AG04450 (cell line): ENCODE results near the gene GSTM2. TPM values are rescaled to one million over a fixed set of nuclear protein-coding genes. Genes with fewer than 3 reads are reported as not detected.

Source experiments
- CTCF ChIA-PET: fragments of 300-600, 350-600 bp; formaldehyde crosslinking; extraction: SDS; loops from one replicate; lab custom pipeline; 2022; ENCODE audit warnings: antibody characterized with exemption, inconsistent platforms; lab: Charles Lee
- POLR2A ChIA-PET: fragments of 350-600 bp; formaldehyde crosslinking; extraction: SDS; loops from one replicate; lab custom pipeline; 2021; ENCODE audit warnings: antibody characterized with exemption, inconsistent platforms; lab: Yijun Ruan, JAX
- DNase-seq: peaks from one replicate; pipeline ENCODE4 v3.0.0-alpha.2; 2011; ENCODE audit warnings: low read depth, low spot score
- H3K27ac ChIP-seq: one replicate; pipeline ENCODE4 v1.5.1; 2012; ENCODE audit warnings: low read depth, low read length, control low read depth
- H3K27me3 ChIP-seq: one replicate; pipeline ENCODE4 v1.6.0; 2012; ENCODE audit warnings: low read length; ENCODE audit not compliant: control insufficient read depth, insufficient read depth
- H3K4me3 ChIP-seq: 2 replicates; pipeline ENCODE4 v1.5.1; 2011; ENCODE audit warnings: mild to moderate bottlenecking, low read depth, low read length, control low read depth
- H3K9me3 ChIP-seq: 2 replicates; pipeline ENCODE4 v1.5.1; 2012; ENCODE audit warnings: low read length; ENCODE audit not compliant: control insufficient read depth, insufficient read depth
- CTCF ChIP-seq: IDR thresholded peaks from 2 replicates; pipeline ENCODE4 v1.5.1; 2011; ENCODE audit warnings: low read depth, low read length, control low read depth, inconsistent platforms
- polyA plus RNA-seq: library from polyadenylated mRNA; depleted of rRNA; stranded (reverse); fragments of >200 nt; gene quantifications from 2 replicates; pipeline ENCODE4 v1.2.3, GENCODE V29; 2011

GSTM2 gene
- polyA plus RNA-seq, 1 experiment = 90.2 TPM

- CTCF ChIA-PET = no interaction called here
- no peak overlapping the region for H3K4me3 ChIP-seq
Observed at GRCh38 chr1:109713636-109714035, 45.8 kb downstream of the GSTM2 start.

GRCh38 chr1:109714661-109715372 is 47.0 kb downstream of the GSTM2 start:
- no peak for DNase-seq
- Histone ChIP-seq H3K27ac (no peak overlapping the region), H3K9me3 (peaks cover 3% of the 10 kb centered on the region; the same call in 1 of the 2 replicates), H3K4me3 (no peak overlapping the region), H3K27me3 (no peaks in the 10 kb centered on the region)
- TF ChIP-seq CTCF = no peak
- CTCF ChIA-PET = interaction anchor here (1.2 kb wide), 1 partner anchor 75 kb away, joined by 3 read pairs; no protein-coding TSS in a partner anchor
- POLR2A ChIA-PET = no interaction called here

More at GRCh38 chr1:109713636-109714035, 45.8 kb downstream of the GSTM2 start:
- H3K27ac ChIP-seq = no peak overlapping the region
- POLR2A ChIA-PET = no interaction called here
- no peak for TF ChIP-seq CTCF
- no peaks in the 10 kb centered on the region for H3K27me3 ChIP-seq
- DNase-seq = no peak
- peaks cover 3% of the 10 kb centered on the region; the same call in 1 of the 2 replicates for H3K9me3 ChIP-seq

DNA sequence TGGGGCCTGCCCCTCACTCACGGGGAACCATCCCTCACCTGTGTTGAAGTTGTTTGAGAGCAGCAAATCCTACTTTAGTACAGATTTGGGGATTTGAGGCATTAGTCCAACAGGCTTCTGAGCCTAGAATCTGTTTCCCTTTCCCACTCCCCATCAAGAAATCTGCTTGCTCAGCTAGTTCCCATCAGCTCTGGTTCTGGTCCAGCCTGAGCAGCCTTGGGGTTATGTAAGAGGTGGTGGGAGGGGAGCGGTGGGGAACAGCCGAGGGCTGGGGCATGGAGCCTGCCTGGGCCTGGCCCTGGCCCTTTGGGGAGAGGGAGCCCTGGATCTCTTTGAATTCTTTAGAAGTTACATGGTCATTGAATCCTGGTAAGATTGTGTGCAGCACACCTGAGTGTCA is 48.3 kb downstream of the GSTM2 start:
- Histone ChIP-seq H3K4me3 (no peak overlapping the region), H3K27ac (no peak overlapping the region), H3K27me3 (no peaks in the 10 kb centered on the region), H3K9me3 (peaks cover 3% of the 10 kb centered on the region; the same call in 1 of the 2 replicates)
- DNase-seq = no peak
- no peak for TF ChIP-seq CTCF
- POLR2A ChIA-PET = no interaction called here
- CTCF ChIA-PET = interaction anchor here (0.6 kb wide), 2 partner anchors 76 to 233 kb away, joined by 4 to 5 read pairs; partner anchors contain the start of gene ATXN7L2

DNA sequence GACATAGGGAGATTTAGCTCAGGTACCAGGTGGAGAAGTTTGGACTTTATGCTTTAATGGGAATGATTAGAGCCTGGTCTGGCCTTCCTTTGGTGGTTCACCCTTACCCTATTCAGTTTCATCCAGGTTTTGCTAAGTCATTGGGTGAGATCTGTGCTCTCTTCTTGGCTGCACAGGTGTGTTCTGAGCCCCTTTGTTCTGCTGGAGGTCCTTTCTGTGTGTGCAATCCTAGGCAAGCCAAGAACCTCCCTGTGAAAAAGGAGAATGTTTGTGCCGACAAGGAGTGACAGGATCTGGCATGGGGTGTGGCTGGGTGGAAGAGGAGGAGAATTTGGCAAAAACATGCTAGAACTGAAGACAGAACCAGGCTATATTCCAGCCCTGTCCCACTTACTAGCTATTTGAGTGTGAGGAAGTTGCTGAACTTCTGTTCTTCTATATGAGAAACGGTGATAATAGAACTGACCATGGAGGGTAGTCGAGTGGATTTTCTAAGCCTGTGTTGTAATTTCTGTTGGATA is 48.8 kb downstream of the GSTM2 start:
- Histone ChIP-seq H3K4me3 (no peak overlapping the region), H3K9me3 (peaks cover 3% of the 10 kb centered on the region; the same call in 1 of the 2 replicates), H3K27me3 (no peaks in the 10 kb centered on the region), H3K27ac (no peak overlapping the region)
- ChIA-PET POLR2A (no interaction called here), CTCF (interaction anchor here (0.6 kb wide), 2 partner anchors 77 to 233 kb away, joined by 4 to 5 read pairs; partner anchors contain the start of gene ATXN7L2)
- TF ChIP-seq CTCF = no peak
- no peak for DNase-seq

DNA sequence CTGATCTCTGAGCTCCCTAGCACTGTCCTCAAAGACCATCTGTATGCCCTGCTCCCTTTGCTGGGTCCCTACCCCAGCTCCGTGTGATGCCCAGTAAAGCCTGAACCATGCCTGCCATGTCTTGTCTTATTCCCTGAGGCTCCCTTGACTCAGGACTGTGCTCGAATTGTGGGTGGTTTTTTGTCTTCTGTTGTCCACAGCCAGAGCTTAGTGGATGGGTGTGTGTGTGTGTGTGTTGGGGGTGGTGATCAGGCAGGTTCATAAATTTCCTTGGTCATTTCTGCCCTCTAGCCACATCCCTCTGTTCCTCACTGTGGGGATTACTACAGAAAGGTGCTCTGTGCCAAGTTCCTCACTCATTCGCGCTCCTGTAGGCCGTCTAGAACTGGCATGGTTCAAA is 49.9 kb downstream of the GSTM2 start:
- no peak overlapping the region for H3K4me3 ChIP-seq
- CTCF ChIA-PET = interaction anchor here (0.8 to 2.2 kb wide), 3 partner anchors 72 to 294 kb away, joined by 3 to 7 read pairs (median 4); no protein-coding TSS in a partner anchor
- H3K27ac ChIP-seq = no peak overlapping the region
- TF ChIP-seq CTCF = no peak
- no peak for DNase-seq
- H3K9me3 ChIP-seq = no peaks in the 10 kb centered on the region
- H3K27me3 ChIP-seq = no peaks in the 10 kb centered on the region
- POLR2A ChIA-PET = no interaction called here
